Lung (tissue), 12 donors: ENCODE results near the gene TMEM181. TPM values are rescaled to one million over a fixed set of nuclear protein-coding genes. Genes with fewer than 3 reads are reported as not detected.
"Not testable (repeated sequence)": the region's sequence is repeated elsewhere in the genome, so short reads cannot be mapped to it uniquely, and the experiment has no call there.

Experiments used
- ATAC-seq: fragments of 200-7000 bp; cut with Tn5 transposase; one replicate; pipeline ENCODE4 v1.9.1; 2020; ENCODE audit warnings: moderate number of reproducible peaks; ENCODE audit not compliant: insufficient read depth, low FRiP score
- DNase-seq, 3 donors: peaks; one replicate each; pipeline ENCODE4 v3.0.0-alpha.2; 2013 to 2017
- H3K27ac ChIP-seq, 2 donors: one replicate each; pipeline ENCODE4 v1.5.1; 2013; ENCODE audit warnings: mild to moderate bottlenecking in 2 of 2, moderate library complexity in 2 of 2, control low read depth in 1 of 2, inconsistent platforms in 1 of 2, low read depth in 1 of 2, low read length in 1 of 2
- H3K27me3 ChIP-seq, 3 donors: one replicate each; pipeline ENCODE4 v1.5.1; 2013; ENCODE audit warnings: low read length in 2 of 3; ENCODE audit not compliant: control insufficient read depth in 3 of 3, insufficient read depth in 3 of 3
- H3K36me3 ChIP-seq, 4 donors: one replicate each; pipeline ENCODE4 v1.5.1; 2013; ENCODE audit warnings: low read length in 4 of 4, mild to moderate bottlenecking in 1 of 4, moderate library complexity in 1 of 4; ENCODE audit not compliant: control insufficient read depth in 4 of 4, insufficient read depth in 4 of 4
- H3K4me1 ChIP-seq, 5 donors: one replicate each; pipeline ENCODE4 v1.5.1; 2013; ENCODE audit warnings: low read length in 5 of 5, mild to moderate bottlenecking in 2 of 5, moderate library complexity in 1 of 5; ENCODE audit not compliant: control insufficient read depth in 5 of 5, insufficient read depth in 5 of 5
- H3K4me3 ChIP-seq: one replicate; pipeline ENCODE4 v1.5.1; 2013; ENCODE audit warnings: mild to moderate bottlenecking, control low read depth, moderate library complexity
- H3K9ac ChIP-seq, 2 donors: one replicate each; pipeline ENCODE4 v1.5.1; 2013; ENCODE audit warnings: low read length in 2 of 2, control low read depth in 1 of 2; ENCODE audit not compliant: insufficient read depth in 1 of 2
- H3K9me3 ChIP-seq, 4 donors: one replicate each; pipeline ENCODE4 v1.5.1; 2013; ENCODE audit warnings: low read length in 3 of 4, mild to moderate bottlenecking in 1 of 4, moderate library complexity in 1 of 4; ENCODE audit not compliant: control insufficient read depth in 4 of 4, insufficient read depth in 3 of 4
- CTCF ChIP-seq: IDR thresholded peaks from 2 replicates; pipeline ENCODE4 v1.5.1; 2012; ENCODE audit warnings: mild to moderate bottlenecking; ENCODE audit errors: control extremely low read depth, extremely low read depth
- WGBS, 2 donors: extraction: QIAGEN DNeasy Blood & Tissue Kit; methylation state at CpG; one replicate each; pipeline ENCODE4 v1.1.7; 2013; 5-methylcytosine and 5-hydroxymethylcytosine counted together
- polyA plus RNA-seq, 2 donors: library from polyadenylated mRNA; stranded (reverse); fragments of 200-250 nt; gene quantifications; one replicate each; pipeline ENCODE4 v1.2.1, GENCODE V29; 2013
- total RNA-seq, 2 donors: library from RNA; depleted of rRNA in 1 of 2; stranded (reverse); fragments of >200 nt in 1 of 2; gene quantifications; one replicate each; pipeline ENCODE4 v1.2.1, GENCODE V29; 2014 to 2021
- donor health status: control.
- donor health status: control.
- donor health status: Bipolar disorder and iron deficiency.
- donor health status: healthy.
- donor health status: DM: yes; HTN: yes; CAD: no.

TMEM181 gene
- total and polyA plus RNA-seq, 4 donors, result 14.5 to 28.5 (median 20.5) TPM

GRCh38 chr6:158648682-158649131, 88.8 kb downstream of the TMEM181 start:
- ATAC-seq, result no peak
- peaks cover 0 to 6% (median 0%) of the 10 kb centered on the region in 4 donors for H3K36me3 ChIP-seq
- H3K27me3 ChIP-seq, result no peaks in the 10 kb centered on the region
- TF ChIP-seq CTCF, result no peak
- peaks cover 0 to 12% (median 8%) of the 10 kb centered on the region in 5 donors for H3K4me1 ChIP-seq
- DNase-seq, result no peak
- H3K27ac ChIP-seq, result peak overlapping the region in 1 of 2 donors; percentile 88
- no peak overlapping the region for H3K4me3 ChIP-seq
- 70 to 85% methylated on average over 5 of the region's 5 CpGs for WGBS, 2 donors
- peaks cover 0 to 2% (median 0%) of the 10 kb centered on the region in 4 donors for H3K9me3 ChIP-seq
- H3K9ac ChIP-seq, result no peak overlapping the region

GRCh38 chr6:158649289-158650143, 89.6 kb downstream of the TMEM181 start, which contains the start of gene SYTL3:
Gene SYTL3, plus strand, starts transcription at chr6:158650054. Its CDS starts 13,215 bp downstream, at chr6:158663269.
- Histone ChIP-seq H3K4me1 (peaks cover 2 to 15% (median 12%) of the 10 kb centered on the region in 5 donors), H3K4me3 (no peak within 1 kb of the TSS), H3K27ac (peak within 1 kb of the TSS; percentile 84 to 88), H3K27me3 (no peaks in the 10 kb centered on the region), H3K9ac (no peak within 1 kb of the TSS), H3K36me3 (no peaks in the 10 kb centered on the region), H3K9me3 (peaks cover 0 to 2% (median 0%) of the 10 kb centered on the region in 4 donors)
- no peak for TF ChIP-seq CTCF
- DNase-seq (no peak), ATAC-seq (peak; percentile 31)
- 31 to 36% methylated on average over 15 of the region's 15 CpGs for WGBS, 2 donors

- H3K9ac ChIP-seq, H3K27me3 ChIP-seq, H3K9me3 ChIP-seq, DNase-seq, ATAC-seq, H3K36me3 ChIP-seq, H3K4me3 ChIP-seq, H3K27ac ChIP-seq: not testable (repeated sequence)
- 93 to 97% methylated on average over 17 of the region's 17 CpGs for WGBS, 2 donors
- H3K4me1 ChIP-seq, result peaks cover 8 to 24% (median 13%) of the 10 kb centered on the region in 5 donors
These were observed 92.3 kb downstream of the TMEM181 start for GRCh38 chr6:158651981-158652737.
